ENCODE data around the gene ERLEC1. TPM values are rescaled to one million over a fixed set of nuclear protein-coding genes. Genes with fewer than 3 reads are reported as not detected.

The ERLEC1 gene, protein sequence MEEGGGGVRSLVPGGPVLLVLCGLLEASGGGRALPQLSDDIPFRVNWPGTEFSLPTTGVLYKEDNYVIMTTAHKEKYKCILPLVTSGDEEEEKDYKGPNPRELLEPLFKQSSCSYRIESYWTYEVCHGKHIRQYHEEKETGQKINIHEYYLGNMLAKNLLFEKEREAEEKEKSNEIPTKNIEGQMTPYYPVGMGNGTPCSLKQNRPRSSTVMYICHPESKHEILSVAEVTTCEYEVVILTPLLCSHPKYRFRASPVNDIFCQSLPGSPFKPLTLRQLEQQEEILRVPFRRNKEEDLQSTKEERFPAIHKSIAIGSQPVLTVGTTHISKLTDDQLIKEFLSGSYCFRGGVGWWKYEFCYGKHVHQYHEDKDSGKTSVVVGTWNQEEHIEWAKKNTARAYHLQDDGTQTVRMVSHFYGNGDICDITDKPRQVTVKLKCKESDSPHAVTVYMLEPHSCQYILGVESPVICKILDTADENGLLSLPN
- total RNA-seq (73.0 and 75.3 TPM in 2 replicates), polyA plus RNA-seq (63.6 and 73.2 TPM in 2 replicates)

DNA sequence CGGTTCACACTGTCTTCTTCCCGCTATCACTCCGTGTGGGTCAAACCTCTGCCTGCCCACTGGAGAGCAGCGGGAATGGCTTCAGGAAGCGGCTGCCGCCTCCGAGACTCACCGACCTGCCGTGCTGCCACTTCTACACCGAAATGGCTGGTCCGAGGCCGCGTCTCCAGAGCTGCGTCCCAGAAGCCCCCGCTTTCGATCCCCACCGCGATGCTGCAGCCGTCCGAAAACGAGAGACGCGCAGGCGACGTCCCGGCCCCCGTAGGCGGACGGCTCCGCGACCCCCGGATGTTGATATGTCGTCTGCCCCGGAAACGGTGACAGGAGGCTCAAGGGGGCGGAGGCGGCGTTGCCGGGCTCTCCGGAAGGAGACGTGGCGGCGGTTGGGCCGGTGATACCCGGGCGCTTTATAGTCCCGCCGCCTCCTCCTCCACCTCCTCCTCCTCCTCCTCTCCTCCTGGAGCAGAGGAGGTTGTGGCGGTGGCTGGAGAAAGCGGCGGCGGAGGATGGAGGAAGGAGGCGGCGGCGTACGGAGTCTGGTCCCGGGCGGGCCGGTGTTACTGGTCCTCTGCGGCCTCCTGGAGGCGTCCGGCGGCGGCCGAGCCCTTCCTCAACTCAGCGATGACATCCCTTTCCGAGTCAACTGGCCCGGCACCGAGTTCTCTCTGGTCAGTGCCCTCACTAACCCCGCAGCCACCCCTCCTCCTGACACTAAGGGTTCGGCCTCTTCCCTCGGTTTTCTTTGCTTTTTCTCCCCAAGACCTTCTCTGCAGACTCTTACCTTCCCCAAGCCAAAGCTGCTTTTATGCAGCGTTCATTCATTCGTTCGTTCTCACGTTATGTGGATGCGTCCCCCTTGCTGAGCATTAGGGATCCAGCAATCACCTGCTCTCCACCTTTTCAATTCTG is at the start of gene ERLEC1, which contains the start of gene ASB3:
TSS of gene ERLEC1 (plus strand) at position 340 of the 909 bp plus-strand sequence. CDS start at position 507, 167 bp downstream.
TSS of gene ASB3 (minus strand) at position 249 of the 909 bp plus-strand sequence. CDS start 21,381 bp downstream, outside the sequence.
- 1% methylated on average over 65 of the region's 77 CpGs for WGBS (ENCODE audit: low lambda C conversion rate, missing lambda C conversion rate)
- Histone ChIP-seq H3K27me3 (no peaks in the 10 kb centered on the region), H2AFZ (peak within 1 kb of the TSS; percentile 98), H3K4me3 (peak within 1 kb of the TSS; percentile 81), H3K9me3 (ENCODE audit: low read depth) (no peaks in the 10 kb centered on the region), H4K20me1 (ENCODE audit: insufficient read depth, poor library complexity, severe bottlenecking) (peaks cover 4% of the 10 kb centered on the region), H3K27ac (peak within 1 kb of the TSS; percentile 92), H3K9me2 (replicated peaks; ENCODE audit: insufficient read depth) (no peaks in the 10 kb centered on the region), H3K4me1 (ENCODE audit: insufficient read depth) (peaks cover 16% of the 10 kb centered on the region), H3K4me2 (peak within 1 kb of the TSS; percentile 89), H3K36me3 (replicated peaks; ENCODE audit: insufficient read depth, low read depth) (no peaks in the 10 kb centered on the region), H3K79me2 (peaks cover 92% of the 10 kb centered on the region)
- no peak for TF ChIP-seq EZH2 (IDR thresholded peaks at IDR 0.05; ENCODE audit: borderline replicate concordance)
- TF ChIP-seq, protein P1, sequence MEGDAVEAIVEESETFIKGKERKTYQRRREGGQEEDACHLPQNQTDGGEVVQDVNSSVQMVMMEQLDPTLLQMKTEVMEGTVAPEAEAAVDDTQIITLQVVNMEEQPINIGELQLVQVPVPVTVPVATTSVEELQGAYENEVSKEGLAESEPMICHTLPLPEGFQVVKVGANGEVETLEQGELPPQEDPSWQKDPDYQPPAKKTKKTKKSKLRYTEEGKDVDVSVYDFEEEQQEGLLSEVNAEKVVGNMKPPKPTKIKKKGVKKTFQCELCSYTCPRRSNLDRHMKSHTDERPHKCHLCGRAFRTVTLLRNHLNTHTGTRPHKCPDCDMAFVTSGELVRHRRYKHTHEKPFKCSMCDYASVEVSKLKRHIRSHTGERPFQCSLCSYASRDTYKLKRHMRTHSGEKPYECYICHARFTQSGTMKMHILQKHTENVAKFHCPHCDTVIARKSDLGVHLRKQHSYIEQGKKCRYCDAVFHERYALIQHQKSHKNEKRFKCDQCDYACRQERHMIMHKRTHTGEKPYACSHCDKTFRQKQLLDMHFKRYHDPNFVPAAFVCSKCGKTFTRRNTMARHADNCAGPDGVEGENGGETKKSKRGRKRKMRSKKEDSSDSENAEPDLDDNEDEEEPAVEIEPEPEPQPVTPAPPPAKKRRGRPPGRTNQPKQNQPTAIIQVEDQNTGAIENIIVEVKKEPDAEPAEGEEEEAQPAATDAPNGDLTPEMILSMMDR (IDR thresholded peaks at IDR 0.05; ENCODE audit: poor library complexity), result no peak
- no peak for TF ChIP-seq EZH2phosphoT487 (IDR thresholded peaks at IDR 0.05; ENCODE audit: low read depth, severe bottlenecking, unreplicated experiment)
- peak; percentile 92 for DNase-seq (ENCODE audit: low spot score)

DNA sequence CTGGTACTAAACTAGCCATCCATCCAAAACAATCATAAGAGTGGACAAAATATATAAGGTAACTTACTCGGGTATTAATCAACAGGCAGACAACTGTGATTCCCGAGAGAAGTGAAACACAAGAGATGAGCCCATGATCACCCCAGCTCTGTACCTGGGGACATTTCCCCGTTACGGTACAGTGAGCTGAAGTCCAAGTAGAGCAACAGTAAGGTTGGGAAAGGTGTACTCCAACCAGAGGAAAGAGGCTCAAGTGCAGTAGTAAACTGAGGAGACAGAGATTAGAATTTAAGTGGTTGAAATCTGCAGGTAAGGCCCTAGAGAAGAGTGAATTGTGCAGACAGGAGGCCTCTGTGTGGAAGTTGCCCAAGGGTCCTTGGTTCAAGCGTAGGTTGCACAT is 49.8 kb upstream of the ERLEC1 start:
- no peaks in the 10 kb centered on the region for H3K79me2 ChIP-seq
- WGBS (ENCODE audit: low lambda C conversion rate, missing lambda C conversion rate), result over 99% methylated on average over 5 of the region's 5 CpGs
- TF ChIP-seq EZH2phosphoT487 (IDR thresholded peaks at IDR 0.05; ENCODE audit: low read depth, severe bottlenecking, unreplicated experiment) (no peak), EZH2 (IDR thresholded peaks at IDR 0.05; ENCODE audit: borderline replicate concordance) (no peak)
- TF ChIP-seq, protein P1 (IDR thresholded peaks at IDR 0.05; ENCODE audit: poor library complexity), result no peak
- no peak overlapping the region for H3K4me3 ChIP-seq
- no peaks in the 10 kb centered on the region for H3K9me3 ChIP-seq (ENCODE audit: low read depth)
- H3K4me2 ChIP-seq, result no peak overlapping the region
- H3K27ac ChIP-seq, result no peak overlapping the region
- H3K27me3 ChIP-seq, result no peaks in the 10 kb centered on the region
- H3K36me3 ChIP-seq (replicated peaks; ENCODE audit: insufficient read depth, low read depth), result no peaks in the 10 kb centered on the region
- no peaks in the 10 kb centered on the region for H4K20me1 ChIP-seq (ENCODE audit: insufficient read depth, poor library complexity, severe bottlenecking)
- DNase-seq (ENCODE audit: low spot score), result no peak
- no peaks in the 10 kb centered on the region for H3K9me2 ChIP-seq (replicated peaks; ENCODE audit: insufficient read depth)
- no peaks in the 10 kb centered on the region for H3K4me1 ChIP-seq (ENCODE audit: insufficient read depth)
- H2AFZ ChIP-seq, result no peak overlapping the region

DNA sequence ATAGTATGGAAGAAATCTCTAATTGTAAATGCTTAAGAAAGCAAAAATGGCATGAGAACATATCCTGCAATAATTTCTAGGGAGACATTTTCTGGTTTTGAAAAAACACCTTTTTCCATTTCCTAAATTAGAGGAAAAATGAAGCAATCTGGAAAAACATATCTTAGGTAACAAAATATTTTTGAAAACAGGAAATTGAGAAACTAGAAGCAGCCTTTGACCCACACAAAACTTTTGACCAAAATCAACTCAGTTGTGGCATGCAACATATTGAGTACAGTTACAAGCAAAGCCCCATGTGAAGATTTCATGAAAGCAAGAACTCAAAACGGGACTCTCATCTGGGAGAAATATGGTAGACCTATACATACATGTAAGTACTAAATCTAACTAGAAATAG is 47.8 kb upstream of the ERLEC1 start:
- WGBS (ENCODE audit: low lambda C conversion rate, missing lambda C conversion rate), result 77% methylated on average over 1 of the region's 1 CpG
- no peaks in the 10 kb centered on the region for H3K79me2 ChIP-seq
- H2AFZ ChIP-seq, result no peak overlapping the region

More for the DNA sequence above, 47.8 kb upstream of the ERLEC1 start:
- H4K20me1 ChIP-seq (ENCODE audit: insufficient read depth, poor library complexity, severe bottlenecking), result no peaks in the 10 kb centered on the region
- no peak overlapping the region for H3K4me2 ChIP-seq
- H3K9me3 ChIP-seq (ENCODE audit: low read depth), result no peaks in the 10 kb centered on the region
- H3K9me2 ChIP-seq (replicated peaks; ENCODE audit: insufficient read depth), result no peaks in the 10 kb centered on the region
- no peak for TF ChIP-seq EZH2phosphoT487 (IDR thresholded peaks at IDR 0.05; ENCODE audit: low read depth, severe bottlenecking, unreplicated experiment)
- no peak for TF ChIP-seq EZH2 (IDR thresholded peaks at IDR 0.05; ENCODE audit: borderline replicate concordance)
- TF ChIP-seq, protein P1 (IDR thresholded peaks at IDR 0.05; ENCODE audit: poor library complexity), result no peak
- H3K4me3 ChIP-seq, result no peak overlapping the region
- H3K27me3 ChIP-seq, result no peaks in the 10 kb centered on the region
- DNase-seq (ENCODE audit: low spot score), result no peak
- no peaks in the 10 kb centered on the region for H3K4me1 ChIP-seq (ENCODE audit: insufficient read depth)
- H3K27ac ChIP-seq, result no peak overlapping the region
- no peaks in the 10 kb centered on the region for H3K36me3 ChIP-seq (replicated peaks; ENCODE audit: insufficient read depth, low read depth)

Measured in hepatocyte (in vitro differentiated cells).